HepG2 (cell line): ENCODE results near the gene TSACC. TPM values are rescaled to one million over a fixed set of nuclear protein-coding genes. Genes with fewer than 3 reads are reported as not detected.

Experiments
- RXRB ChIP-seq: IDR thresholded peaks from 2 replicates; pipeline ENCODE4 v1.6.1; 2016; ENCODE audit warnings: borderline replicate concordance, missing genetic modification reagents, missing compliant biosample characterization
- SIN3A ChIP-seq: IDR thresholded peaks from 2 replicates; pipeline ENCODE4 v1.6.1; 2011; ENCODE audit warnings: low read depth, mild to moderate bottlenecking, control low read depth, low read length, borderline replicate concordance
- STAG1 ChIP-seq: sonication (generic); formaldehyde crosslinking; IDR thresholded peaks from 2 replicates; pipeline ENCODE4 v1.4.0; 2020; ENCODE audit warnings: missing genetic modification reagents
- TFDP1 ChIP-seq: IDR thresholded peaks from 2 replicates; pipeline ENCODE4 v1.6.1; 2016; ENCODE audit warnings: missing compliant biosample characterization, missing genetic modification reagents, borderline replicate concordance
- TFE3 ChIP-seq: IDR thresholded peaks from 2 replicates; pipeline ENCODE4 v1.6.1; 2016
- ZFP90 ChIP-seq: sonication (generic); formaldehyde crosslinking; IDR thresholded peaks from 2 replicates; pipeline ENCODE4 v1.8.0; 2022; ENCODE audit warnings: missing genetic modification reagents, mild to moderate bottlenecking, inconsistent platforms, borderline replicate concordance
- ZNF251 ChIP-seq: sonication (generic); formaldehyde crosslinking; IDR thresholded peaks from 2 replicates; pipeline ENCODE4 v1.9.0; 2021; ENCODE audit warnings: mild to moderate bottlenecking, missing genetic modification reagents
- ZNF280B ChIP-seq: sonication (generic); formaldehyde crosslinking; IDR thresholded peaks from 2 replicates; pipeline ENCODE4 v1.5.0; 2020; ENCODE audit warnings: missing genetic modification reagents, mild to moderate bottlenecking, borderline replicate concordance
- ZNF33A ChIP-seq: sonication (generic); formaldehyde crosslinking; IDR thresholded peaks from 2 replicates; pipeline ENCODE4 v1.5.1; 2020; ENCODE audit warnings: missing genetic modification reagents, mild to moderate bottlenecking, moderate library complexity, borderline replicate concordance
- polyA plus RNA-seq, 8 experiments: library from polyadenylated mRNA; depleted of rRNA in 3 of 8; stranded (reverse) in 7 of 8; unstranded in 1 of 8; fragments of >200 nt; fragmentation: Illumina TruSeq in 4 of 8; extraction: Trizol in 4 of 8; gene quantifications; 2 replicates each; pipeline versions ENCODE4 v1.2.1 to v1.2.3, GENCODE V29; 2011 to 2016; ENCODE audit warnings: low read depth in 4 of 8, missing spikeins in 1 of 8, mixed read lengths in 1 of 8; ENCODE audit not compliant: insufficient read depth in 1 of 8
- total RNA-seq, 5 experiments: library from RNA; depleted of rRNA; stranded (reverse); fragments of >200 nt; fragmentation: Illumina TruSeq; extraction: Trizol; gene quantifications; 2 replicates each; pipeline ENCODE4 v1.2.3, GENCODE V29; 2016; ENCODE audit warnings: low read depth in 1 of 5

TSACC gene
- total and polyA plus RNA-seq, 2 of the 13 experiments (the other 11 are each of a cell fraction or from before 2014, with no cell fraction given): 1.5 to 2.6 TPM

DNA sequence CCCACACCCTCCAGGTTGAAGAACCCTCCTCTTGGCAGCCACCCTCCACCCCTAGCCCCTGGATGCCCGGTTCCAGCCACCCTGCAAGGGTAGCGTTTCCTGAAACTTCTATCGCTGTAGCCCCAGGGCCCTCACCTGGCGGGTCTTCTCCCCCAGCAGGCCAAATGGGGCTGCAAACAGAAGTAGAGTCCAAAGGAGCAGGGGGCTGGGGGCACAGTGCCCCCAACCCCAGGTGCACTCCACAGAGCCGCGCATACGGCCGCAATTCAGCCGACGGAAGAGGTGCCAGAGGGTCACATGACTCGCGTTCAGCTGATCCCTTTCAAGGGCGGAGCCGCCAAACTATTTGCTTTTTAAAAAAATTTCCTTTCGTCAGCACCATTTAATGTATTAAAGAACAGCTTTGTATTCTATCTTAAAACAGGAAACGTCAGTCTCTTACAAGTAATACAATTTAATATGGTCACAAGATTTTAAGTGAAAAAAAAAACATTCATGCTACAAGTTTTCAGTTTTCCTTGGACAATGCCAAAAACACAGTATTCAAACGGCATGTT is 42.9 kb upstream of the TSACC start, which contains the start of gene GLMP (continued):
- 0 out of 2 replicates have a peak, but pooled peaks have one; percentile 28 for TF ChIP-seq ZNF280B (CRISPR knock-in tag)
- TF ChIP-seq STAG1 (CRISPR knock-in tag): no peak
- TF ChIP-seq ZFP90: 0 out of 2 replicates have a peak, but pooled peaks have one; percentile 28
- peak; percentile 77; the same call in 1 of the 2 replicates for TF ChIP-seq TFE3 (CRISPR knock-in tag)
- no peak for TF ChIP-seq RXRB (CRISPR knock-in tag)
- TF ChIP-seq SIN3A: peak; percentile 85; the same call in 1 of the 2 replicates
- TF ChIP-seq TFDP1: peak; percentile 46; the same call in 1 of the 2 replicates
- no peak for TF ChIP-seq ZNF251
- TF ChIP-seq ZNF33A (CRISPR knock-in tag): no peak
